Tibial artery (tissue), 4 donors: ENCODE measurements around the gene GLI3.

ENCODE experiments used
- DNase-seq, 2 donors: peaks; one replicate each; pipeline ENCODE4 v3.0.0-alpha.2; 2019
- H3K27ac ChIP-seq, 2 donors: fragments of 200-600 bp; sonication (generic) in 1 of 2; 1 replicate in 1 of 2; 2 replicates in 1 of 2; pipeline ENCODE4 v1.5.1; 2018 to 2019; ENCODE audit warnings: mild to moderate bottlenecking in 1 of 2
- H3K27me3 ChIP-seq, 2 donors: fragments of 200-600 bp; sonication (generic) in 1 of 2; one replicate each; pipeline versions ENCODE4 v1.5.1 to v1.6.0; 2016 to 2019
- H3K36me3 ChIP-seq, 3 donors: fragments of 200-600 bp; sonication (generic) in 2 of 3; one replicate each; pipeline ENCODE4 v1.5.1; 2016 to 2019; ENCODE audit warnings: mild to moderate bottlenecking in 2 of 3
- H3K4me1 ChIP-seq, 4 donors: fragments of 200-600 bp; sonication (generic) in 2 of 4; 1 replicate in 3 of 4; 2 replicates in 1 of 4; pipeline ENCODE4 v1.5.1; 2016 to 2019
- H3K4me3 ChIP-seq, 2 donors: fragments of 200-600 bp; sonication (generic) in 1 of 2; 1 replicate in 1 of 2; 2 replicates in 1 of 2; pipeline ENCODE4 v1.5.1; 2018 to 2019; ENCODE audit warnings: mild to moderate bottlenecking in 2 of 2
- H3K9me3 ChIP-seq, 3 donors: fragments of 200-600 bp; sonication (generic) in 1 of 3; one replicate each; pipeline ENCODE4 v1.5.1; 2016 to 2019
- CTCF ChIP-seq, 2 experiments: fragments of 200-600 bp in 1 of 2; fragments of 450-650 bp in 1 of 2; IDR thresholded peaks; one replicate each; pipeline ENCODE4 v1.5.1; 2017 to 2019; ENCODE audit warnings: antibody characterized with exemption in 2 of 2, mild to moderate bottlenecking in 1 of 2, moderate library complexity in 1 of 2
- intact Hi-C: fragments of 100-400 bp; cut with DNase I; formaldehyde crosslinking; loops from one replicate; pipeline ENCODE4 v1.15.0; 2023; ENCODE audit warnings: low total_unique reads

Gene GLI3

GRCh38 chr7:41921453-41921981 lies 315.5 kb downstream of the GLI3 start:
- Histone ChIP-seq H3K27ac (peak overlapping the region in 1 of 2 donors; percentile 30), H3K27me3 (no peaks in the 10 kb centered on the region), H3K4me3 (no peak overlapping the region), H3K9me3 (no peaks in the 10 kb centered on the region), H3K4me1 (peaks cover 0 to 36% (median 4%) of the 10 kb centered on the region in 4 donors), H3K36me3 (no peaks in the 10 kb centered on the region)
- peak in 1 of 2 donors; percentile 50 for DNase-seq
- intact Hi-C loops, result no loop called here
- no peak for TF ChIP-seq CTCF (IDR thresholded peaks at IDR 0.05)

DNA sequence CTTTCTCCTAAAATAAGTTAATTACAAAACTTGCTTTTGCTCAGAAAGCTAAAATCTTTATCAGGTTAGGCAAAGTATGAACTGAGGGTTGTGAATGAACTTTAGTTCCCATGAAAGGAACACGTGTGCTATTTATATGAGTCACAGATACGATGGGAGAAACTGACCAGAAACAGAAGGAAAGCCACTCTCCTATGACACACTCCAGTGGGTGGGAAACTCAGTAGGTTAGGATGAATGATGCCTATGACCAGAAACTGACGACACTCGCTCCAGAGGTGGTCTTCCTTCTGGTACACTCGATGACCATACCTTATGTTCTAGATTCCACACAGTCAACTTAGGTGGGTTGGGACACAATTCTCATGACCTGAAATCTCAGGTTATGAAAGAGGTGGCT lies 318.4 kb downstream of the GLI3 start:
- intact Hi-C loops, result no loop called here
- H3K36me3 ChIP-seq, result no peaks in the 10 kb centered on the region
- no peak for TF ChIP-seq CTCF (IDR thresholded peaks at IDR 0.05)

DNA sequence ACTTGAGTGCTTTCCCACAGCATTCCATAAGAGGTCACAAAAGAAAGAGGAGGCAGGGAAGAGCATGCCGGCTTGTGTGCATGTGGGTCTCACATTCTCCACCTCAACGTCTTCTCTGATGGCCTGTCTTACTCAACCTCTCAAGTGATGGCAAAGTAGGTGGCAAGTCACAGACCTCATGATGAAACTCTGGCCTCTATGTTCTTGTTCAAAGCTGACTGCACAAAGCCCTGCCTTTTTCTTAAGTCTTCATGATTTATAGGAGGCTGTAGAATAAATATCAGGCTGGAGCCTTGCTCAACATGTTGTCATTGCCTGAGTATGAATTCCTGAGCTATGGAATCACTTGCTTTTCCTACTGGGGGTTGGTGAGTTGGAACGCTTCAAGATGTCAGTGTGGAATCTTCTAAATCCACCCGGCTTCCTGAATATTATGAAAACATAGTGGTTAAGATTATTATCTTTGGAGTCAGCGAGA lies 320.5 kb downstream of the GLI3 start:
- no peaks in the 10 kb centered on the region for H3K9me3 ChIP-seq
- no peaks in the 10 kb centered on the region for H3K36me3 ChIP-seq
- intact Hi-C loops, result no loop called here
- TF ChIP-seq CTCF (IDR thresholded peaks at IDR 0.05), result no peak
- H3K4me3 ChIP-seq, result no peak overlapping the region
- no peaks in the 10 kb centered on the region for H3K27me3 ChIP-seq
- H3K4me1 ChIP-seq, result peaks cover 0 to 54% (median 13%) of the 10 kb centered on the region in 4 donors
- H3K27ac ChIP-seq, result peak overlapping the region; percentile 58 to 68
- DNase-seq, result peak; percentile 63 to 69

More for the DNA sequence above, 318.4 kb downstream of the GLI3 start:
- H3K9me3 ChIP-seq, result no peaks in the 10 kb centered on the region
- H3K27me3 ChIP-seq, result no peaks in the 10 kb centered on the region
- H3K27ac ChIP-seq, result no peak overlapping the region
- no peak for DNase-seq
- H3K4me3 ChIP-seq, result no peak overlapping the region
- peaks cover 0 to 54% (median 11%) of the 10 kb centered on the region in 4 donors for H3K4me1 ChIP-seq

GRCh38 chr7:41915871-41916270 lies 321.1 kb downstream of the GLI3 start:
- Histone ChIP-seq H3K9me3 (no peaks in the 10 kb centered on the region), H3K27ac (peak overlapping the region; percentile 58 to 68), H3K27me3 (no peaks in the 10 kb centered on the region), H3K4me3 (no peak overlapping the region), H3K4me1 (peaks cover 0 to 53% (median 13%) of the 10 kb centered on the region in 4 donors), H3K36me3 (no peaks in the 10 kb centered on the region)
- intact Hi-C loops, result no loop called here
- TF ChIP-seq CTCF (IDR thresholded peaks at IDR 0.05), result no peak
- DNase-seq, result no peak

DNA sequence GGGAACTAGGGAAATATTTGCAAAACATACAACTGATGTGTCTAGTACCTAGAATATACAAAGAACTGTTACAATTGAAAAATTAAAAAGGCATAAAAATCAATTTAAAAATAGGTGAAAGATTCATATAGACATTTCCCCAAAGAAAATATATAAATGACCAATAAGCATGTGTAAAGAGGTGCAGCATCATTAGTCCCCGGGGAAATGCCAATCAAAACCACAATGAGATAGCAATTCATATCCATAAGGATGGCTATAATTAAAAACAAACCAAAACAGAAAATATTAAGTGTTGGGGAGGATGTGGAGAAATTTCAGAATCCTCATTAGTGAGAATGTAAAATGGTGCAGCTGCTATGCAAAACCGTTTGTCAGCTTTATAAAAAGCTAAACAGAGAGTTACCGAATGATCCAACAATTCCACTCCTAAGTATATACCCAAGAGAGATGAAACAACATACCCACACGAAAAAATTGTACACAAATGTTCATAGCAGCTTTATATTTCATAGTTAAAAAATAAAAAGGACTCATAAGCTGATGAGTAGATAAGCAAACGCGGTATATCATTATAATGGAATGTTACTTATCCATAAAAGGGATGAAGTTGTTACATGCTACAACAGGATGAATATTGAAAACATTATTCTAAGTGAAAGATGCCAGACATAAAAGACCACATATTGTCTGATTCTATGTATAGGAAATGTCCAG lies 324.0 kb downstream of the GLI3 start:
- Histone ChIP-seq H3K9me3 (no peaks in the 10 kb centered on the region), H3K4me1 (peaks cover 0 to 43% (median 12%) of the 10 kb centered on the region in 4 donors), H3K27ac (no peak overlapping the region), H3K4me3 (no peak overlapping the region), H3K36me3 (no peaks in the 10 kb centered on the region), H3K27me3 (no peaks in the 10 kb centered on the region)
- no peak for TF ChIP-seq CTCF (IDR thresholded peaks at IDR 0.05)
- intact Hi-C loops, result no loop called here
- no peak for DNase-seq
